ENCODE measurements around the gene EGLN1.
A peak's percentile ranks its signal among the peaks of the same experiment; 100 is the strongest.
"Not testable (repeated sequence)": the region's sequence is repeated elsewhere in the genome, so short reads cannot be mapped to it uniquely, and the experiment has no call there.

EGLN1 gene

DNA sequence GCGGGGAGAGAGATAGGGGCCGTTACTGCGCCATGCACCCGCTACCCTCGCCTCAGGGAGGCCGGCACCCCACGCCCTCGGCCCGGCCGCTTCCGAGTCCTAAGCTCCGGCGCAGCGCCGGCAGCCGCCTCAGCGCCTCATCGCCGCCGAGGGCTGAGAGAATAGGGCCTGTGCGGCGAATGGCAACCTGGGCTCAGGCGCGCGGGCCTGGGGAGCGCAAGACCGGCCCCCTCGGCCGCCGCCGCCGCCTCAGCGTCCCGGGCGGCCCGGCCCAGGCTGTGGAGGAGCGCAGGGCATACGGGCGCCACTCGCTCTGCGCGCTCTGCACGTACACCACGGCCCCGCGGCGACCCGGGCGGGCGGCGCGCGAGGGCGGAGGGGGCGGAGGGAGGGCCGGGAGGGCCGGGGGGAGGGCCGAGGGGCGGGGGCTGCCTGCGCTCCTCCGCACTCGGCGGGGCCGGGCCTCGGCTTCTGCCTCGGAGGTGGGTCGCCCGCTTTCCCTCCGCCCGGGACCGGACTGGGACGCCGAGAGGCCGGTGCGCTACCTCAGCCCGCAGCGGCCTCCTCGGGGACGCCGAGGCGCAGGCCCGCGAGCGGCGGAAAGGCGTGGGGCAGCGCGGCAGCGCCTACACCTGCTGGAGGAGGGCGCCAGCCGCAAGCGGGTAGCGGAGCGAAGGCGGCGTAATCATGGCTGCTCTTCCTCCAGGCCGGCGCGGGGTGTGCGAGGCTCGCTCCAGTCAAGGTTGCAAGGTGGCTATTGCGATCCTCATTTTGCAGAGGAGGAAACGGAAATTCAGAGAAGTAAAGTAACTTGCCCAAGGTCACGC, at the start of gene EGLN1:
TSS of gene EGLN1 (minus strand) at position 317 of the 827 bp plus-strand sequence. CDS start 399 bp downstream, outside the sequence.
- DNase-seq = peak; percentile 83

GRCh38 chr1:231471500-231471899, 49.4 kb upstream of the EGLN1 start:
- not testable (repeated sequence) for DNase-seq

GRCh38 chr1:231471027-231471426, 48.9 kb upstream of the EGLN1 start:
- DNase-seq = not testable (repeated sequence)

GRCh38 chr1:231467986-231468385, 45.9 kb upstream of the EGLN1 start:
- DNase-seq = no peak

GRCh38 chr1:231465051-231465450, 43.0 kb upstream of the EGLN1 start:
- DNase-seq = no peak

DNA sequence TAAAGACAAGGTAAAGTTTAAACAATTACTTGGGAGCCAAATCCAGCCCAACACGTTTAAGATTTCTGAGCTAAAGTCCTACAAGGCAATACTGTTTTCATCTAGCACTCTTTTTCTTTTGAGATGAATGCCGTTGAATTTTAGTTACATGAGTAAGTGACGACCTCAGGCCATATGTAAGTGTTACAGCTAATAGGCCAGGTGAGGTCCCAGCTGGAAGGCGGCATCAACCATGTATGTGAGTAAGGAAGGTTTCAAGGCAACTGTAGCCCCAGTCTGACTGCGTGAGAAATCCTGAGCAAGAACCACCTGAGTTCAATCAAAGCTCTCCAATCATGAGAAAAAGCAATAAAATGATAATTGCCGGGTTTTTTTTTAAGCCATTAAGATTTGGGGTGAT, 41.5 kb upstream of the EGLN1 start:
- DNase-seq = no peak

- DNase-seq = peak; percentile 17
These were observed 38.5 kb upstream of the EGLN1 start for GRCh38 chr1:231460614-231461013.

- not testable (repeated sequence) for DNase-seq
These were observed 37.4 kb upstream of the EGLN1 start for GRCh38 chr1:231459438-231459837.

DNA sequence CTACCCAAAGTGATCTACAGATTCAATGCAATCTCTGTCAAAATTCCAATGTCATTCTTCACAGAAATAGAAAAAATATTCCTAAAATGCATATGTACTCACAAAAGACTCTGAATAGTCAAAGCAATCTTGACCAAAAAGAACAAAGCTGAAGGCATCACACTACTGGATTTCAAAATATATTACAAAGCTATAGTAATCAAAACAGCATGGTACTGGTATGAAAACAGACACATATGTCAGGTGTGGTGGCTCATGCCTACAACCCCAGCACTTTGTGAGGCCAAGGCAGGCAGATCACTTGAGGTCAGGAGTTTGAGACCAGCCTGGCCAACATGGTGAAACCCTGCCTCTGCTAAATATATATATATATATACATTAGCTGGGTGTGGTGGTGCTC, 35.9 kb upstream of the EGLN1 start:
- not testable (repeated sequence) for DNase-seq

GRCh38 chr1:231454133-231454532, 32.0 kb upstream of the EGLN1 start:
- DNase-seq = not testable (repeated sequence)

DNA sequence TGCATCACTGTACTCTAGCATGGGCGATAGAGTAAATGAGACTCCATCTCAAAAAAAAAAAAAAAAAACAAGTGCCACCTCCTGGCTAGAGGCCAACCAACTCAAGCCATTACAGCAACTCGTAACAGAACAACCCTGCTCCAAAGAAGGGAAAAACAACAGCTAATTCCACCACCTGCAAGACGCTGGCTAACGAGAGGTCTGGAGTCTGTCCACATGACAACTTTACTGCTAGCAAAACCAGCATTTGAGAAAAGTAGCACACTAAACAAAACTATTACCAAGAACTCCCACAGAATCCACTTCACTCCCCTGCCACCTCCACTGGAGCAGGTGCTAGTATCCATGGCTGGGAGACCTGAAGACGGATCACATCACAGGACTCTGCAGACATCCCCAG, 24.1 kb upstream of the EGLN1 start:
- no peak for DNase-seq

DNA sequence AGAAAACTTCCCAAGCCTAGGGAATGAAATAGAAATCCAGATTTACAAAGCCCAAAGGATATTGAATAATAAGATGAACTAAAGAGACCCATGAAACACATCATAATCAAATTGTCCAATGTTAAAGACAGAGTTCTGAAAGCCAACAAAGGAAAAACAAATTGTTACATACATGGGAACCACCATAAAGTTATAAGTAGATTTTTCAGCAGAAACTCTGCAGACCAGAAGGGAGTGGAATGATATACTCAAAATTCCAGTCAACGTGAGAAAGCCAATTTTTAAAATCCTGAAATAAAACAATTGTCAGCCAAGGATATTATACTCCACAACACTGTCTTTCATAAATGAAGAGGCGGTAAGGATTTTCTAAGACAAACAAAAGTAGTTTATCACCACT, 22.0 kb upstream of the EGLN1 start:
- no peak for DNase-seq

GRCh38 chr1:231443363-231443762, 21.3 kb upstream of the EGLN1 start:
- no peak for DNase-seq

GRCh38 chr1:231442735-231443134, 20.6 kb upstream of the EGLN1 start:
- no peak for DNase-seq

- DNase-seq = no peak
These were observed 10.9 kb upstream of the EGLN1 start for GRCh38 chr1:231432996-231433395.

- DNase-seq = no peak
These were observed 9.8 kb upstream of the EGLN1 start for GRCh38 chr1:231431665-231432415.

- DNase-seq = not testable (repeated sequence)
These were observed 8.7 kb upstream of the EGLN1 start for GRCh38 chr1:231430678-231431352.

DNA sequence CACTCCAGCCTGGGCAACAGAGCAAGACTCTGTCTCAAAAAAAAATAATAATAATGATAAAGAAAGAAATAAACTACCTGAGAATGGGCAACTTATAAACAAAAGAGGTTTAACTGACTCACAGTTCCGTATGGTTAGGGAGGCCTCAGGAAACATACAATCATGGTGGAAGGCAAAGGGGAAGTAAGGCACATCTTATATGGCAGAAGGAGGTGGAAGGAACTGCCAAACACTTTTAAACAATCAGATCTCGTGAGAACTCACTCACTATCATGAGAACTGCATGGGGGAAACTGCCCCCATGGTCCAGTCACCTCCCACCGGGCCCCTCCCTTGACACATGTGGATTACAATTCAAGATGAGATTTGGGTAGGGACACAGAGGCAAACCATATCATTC, 6.3 kb upstream of the EGLN1 start:
- no peak for DNase-seq

DNA sequence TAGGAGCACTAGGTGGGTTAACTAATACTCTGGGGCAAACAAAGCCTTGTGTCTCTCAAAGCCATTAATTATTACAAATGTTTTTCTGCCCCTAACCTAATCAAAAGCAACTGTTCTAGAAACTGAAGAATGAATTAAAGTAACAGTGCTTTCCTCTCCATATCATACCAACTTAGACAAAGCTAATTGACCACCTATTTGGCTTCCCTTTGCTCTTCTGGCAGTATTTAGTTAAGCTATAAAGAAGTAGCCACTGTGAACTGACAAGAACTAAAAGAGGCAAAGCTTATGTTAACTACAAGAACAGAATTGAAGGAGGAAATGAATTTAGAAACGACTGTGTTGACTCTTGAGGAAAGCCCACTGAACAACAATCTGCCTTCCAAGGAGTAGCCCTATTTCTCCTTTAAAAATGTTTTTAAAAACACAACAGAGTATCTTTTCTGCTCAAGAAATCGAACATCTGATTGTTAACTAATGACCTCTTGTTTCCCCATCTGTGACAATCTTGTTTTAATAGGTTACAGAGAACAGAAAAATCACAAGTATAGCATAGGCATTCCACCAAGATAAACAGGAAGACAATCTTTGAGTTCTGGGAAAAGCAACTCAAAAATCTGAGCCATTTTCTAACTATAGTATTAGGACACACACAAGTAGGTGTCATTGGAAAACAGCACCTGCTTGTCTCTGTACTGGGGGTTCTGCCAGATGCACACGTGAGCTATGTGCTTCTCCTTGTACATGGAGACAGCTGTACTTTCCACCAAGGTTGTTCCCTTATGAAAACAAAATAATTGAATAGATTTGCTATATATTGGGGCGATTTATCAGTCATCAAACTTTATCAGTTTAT, 3.1 kb upstream of the EGLN1 start:
- DNase-seq = no peak

DNA sequence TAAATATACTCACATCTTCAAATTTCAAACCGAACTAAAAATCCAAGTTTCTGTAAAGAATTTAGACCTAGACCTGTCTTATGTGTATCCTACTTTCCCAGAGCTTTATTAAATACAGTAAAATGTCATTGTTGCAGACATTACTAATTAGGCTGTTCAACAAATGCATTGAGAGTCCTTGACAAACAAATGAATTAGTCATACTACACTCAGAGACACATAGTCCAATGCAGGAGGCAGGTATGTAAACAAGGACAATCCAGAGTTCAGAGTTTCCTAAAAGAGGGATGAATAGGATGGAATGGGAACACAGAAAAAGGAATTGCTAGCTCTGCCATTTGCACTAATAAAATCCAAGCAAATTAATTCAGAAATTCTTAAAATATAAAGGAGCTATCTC, 1.6 kb upstream of the EGLN1 start:
- DNase-seq = no peak

- no peak for DNase-seq
These were observed 767 bp upstream of the EGLN1 start for GRCh38 chr1:231422798-231423309.

- peak; percentile 54 for DNase-seq
These were observed 529 bp downstream of the EGLN1 start for GRCh38 chr1:231421546-231421970.
